ENCODE data around the gene TRIM60.
"Not testable (repeated sequence)": the region's sequence is repeated elsewhere in the genome, so short reads cannot be mapped to it uniquely, and the experiment has no call there.

The TRIM60 gene

DNA sequence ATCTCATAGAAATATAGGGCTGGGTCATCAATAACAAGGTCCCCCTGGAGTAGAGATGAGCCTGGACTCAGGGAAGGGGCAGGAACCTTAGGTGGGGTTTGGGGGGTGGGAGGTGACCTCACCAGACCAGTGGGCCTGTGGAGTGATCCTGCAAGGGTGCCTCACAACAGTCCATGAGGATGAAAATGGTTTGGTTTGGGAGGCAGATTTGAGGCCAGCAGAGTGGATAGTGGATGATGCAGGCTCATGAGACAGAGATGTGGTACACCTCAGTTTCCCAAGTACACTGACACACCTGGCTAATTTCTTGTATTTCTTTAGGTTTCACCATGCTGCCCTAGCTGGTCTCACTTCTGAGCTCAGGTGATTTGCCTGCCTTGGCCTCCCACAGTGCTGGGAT is 18.1 kb upstream of the TRIM60 start:
- H3K4me1 Mint-ChIP-seq: peaks cover 10% of the 10 kb centered on the region
- H3K27me3 Mint-ChIP-seq: peaks cover 5% of the 10 kb centered on the region
- H3K4me3 Mint-ChIP-seq: no peak overlapping the region
- no peak overlapping the region for H3K27ac Mint-ChIP-seq
- no peaks in the 10 kb centered on the region for H3K9me3 Mint-ChIP-seq
- DNase-seq (no peak), ATAC-seq (no peak)
- H3K36me3 Mint-ChIP-seq (ENCODE audit: low read depth): no peaks in the 10 kb centered on the region

DNA sequence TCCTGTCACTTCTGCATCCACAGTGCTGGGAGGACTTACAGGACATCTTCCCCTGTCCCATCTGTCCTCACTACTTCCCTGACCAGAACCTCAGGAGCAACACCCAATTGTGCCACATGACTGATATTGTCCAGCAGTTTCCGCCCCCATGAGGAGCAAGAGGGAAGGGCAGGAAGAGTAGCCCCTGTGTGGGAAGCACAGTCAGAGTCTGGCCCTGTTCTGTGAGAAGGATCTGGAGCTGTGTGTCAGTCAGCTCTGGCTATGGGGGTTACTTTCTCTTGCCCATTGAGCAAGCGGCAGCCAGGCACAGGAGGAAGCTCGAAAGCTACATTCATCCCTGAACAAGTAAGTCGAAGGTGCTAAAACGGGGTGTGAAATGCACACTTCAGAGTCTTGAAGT is 14.8 kb upstream of the TRIM60 start:
- Mint-ChIP-seq H3K4me1 (no peaks in the 10 kb centered on the region), H3K27ac (no peak overlapping the region), H3K27me3 (no peaks in the 10 kb centered on the region), H3K36me3 (ENCODE audit: low read depth) (no peaks in the 10 kb centered on the region), H3K9me3 (no peaks in the 10 kb centered on the region), H3K4me3 (no peak overlapping the region)
- no peak for DNase-seq
- ATAC-seq: peak; percentile 36

DNA sequence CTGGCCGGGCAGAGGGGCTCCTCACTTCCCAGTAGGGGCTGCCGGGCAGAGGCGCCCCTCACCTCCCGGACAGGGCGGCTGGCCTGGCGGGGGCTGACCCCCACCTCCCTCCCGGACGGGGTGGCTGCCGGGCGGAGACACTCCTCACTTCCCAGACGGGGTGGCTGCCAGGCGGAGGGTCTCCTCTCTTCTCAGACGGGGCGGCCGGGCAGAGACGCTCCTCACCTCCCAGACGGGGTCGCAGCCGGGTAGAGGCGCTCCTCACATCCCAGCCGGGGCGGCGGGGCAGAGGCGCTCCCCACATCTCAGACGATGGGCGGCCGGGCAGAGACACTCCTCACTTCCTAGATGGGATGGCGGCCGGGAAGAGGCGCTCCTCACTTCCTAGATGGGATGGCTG is 11.8 kb upstream of the TRIM60 start:
- not testable (repeated sequence) for H3K27me3 Mint-ChIP-seq; H3K4me3 Mint-ChIP-seq; DNase-seq; H3K27ac Mint-ChIP-seq; H3K9me3 Mint-ChIP-seq; H3K4me1 Mint-ChIP-seq; ATAC-seq; H3K36me3 Mint-ChIP-seq (ENCODE audit: low read depth)

DNA sequence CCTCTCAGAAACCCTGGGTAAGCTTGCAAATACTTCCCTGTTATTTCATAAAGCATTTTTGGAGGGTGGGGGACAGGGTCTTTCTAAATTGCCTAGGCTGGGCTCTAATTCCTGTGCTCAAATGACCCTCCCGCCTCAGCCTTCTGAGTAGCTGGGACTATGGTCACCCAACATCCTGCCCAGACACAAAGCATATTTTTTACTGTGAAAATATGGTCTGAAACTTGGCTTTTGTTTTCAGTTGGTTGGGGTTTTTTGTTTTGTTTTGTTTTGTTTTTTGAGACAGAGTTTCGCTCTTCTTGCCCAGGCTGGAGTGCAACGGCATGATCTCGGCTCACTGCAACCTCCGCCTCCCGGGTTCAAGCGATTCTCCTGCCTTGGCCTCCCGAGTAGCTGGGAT is 6.0 kb upstream of the TRIM60 start:
- H3K4me1 Mint-ChIP-seq; ATAC-seq; DNase-seq; H3K36me3 Mint-ChIP-seq (ENCODE audit: low read depth); H3K27ac Mint-ChIP-seq; H3K4me3 Mint-ChIP-seq; H3K9me3 Mint-ChIP-seq; H3K27me3 Mint-ChIP-seq: not testable (repeated sequence)

DNA sequence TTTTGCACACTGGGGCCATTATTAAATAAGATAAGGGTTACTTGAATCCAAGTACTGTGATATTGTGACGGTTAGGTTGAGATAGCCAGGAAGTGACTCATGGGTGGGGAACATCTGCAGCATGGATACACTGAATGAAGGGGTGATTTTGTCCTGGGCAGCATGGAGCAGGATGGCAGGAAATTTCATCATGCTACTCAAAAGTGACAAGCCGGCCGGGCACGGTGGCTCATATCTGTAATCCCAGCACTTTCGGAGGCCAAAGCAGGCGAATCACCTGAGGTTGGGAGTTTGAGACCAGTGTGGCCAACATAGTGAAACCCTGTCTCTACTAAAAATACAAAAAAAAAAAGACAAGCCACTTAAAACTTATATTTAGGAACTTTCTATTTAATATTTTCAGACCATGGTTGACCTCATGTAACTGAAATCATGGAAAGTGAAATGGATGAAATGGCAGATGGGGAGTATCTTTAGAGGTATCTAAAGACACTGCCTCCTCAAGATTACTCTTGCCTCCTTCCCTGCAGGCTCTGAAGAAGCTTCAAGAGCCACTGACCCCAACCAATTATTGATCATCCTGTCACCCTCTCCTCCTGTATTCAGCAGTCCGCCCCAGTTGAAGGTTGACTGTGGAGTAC is 3.9 kb upstream of the TRIM60 start:
- Mint-ChIP-seq H3K4me3 (no peak overlapping the region), H3K27ac (no peak overlapping the region), H3K27me3 (no peaks in the 10 kb centered on the region), H3K9me3 (no peaks in the 10 kb centered on the region), H3K4me1 (no peaks in the 10 kb centered on the region), H3K36me3 (ENCODE audit: low read depth) (no peaks in the 10 kb centered on the region)
- ATAC-seq (no peak), DNase-seq (no peak)

DNA sequence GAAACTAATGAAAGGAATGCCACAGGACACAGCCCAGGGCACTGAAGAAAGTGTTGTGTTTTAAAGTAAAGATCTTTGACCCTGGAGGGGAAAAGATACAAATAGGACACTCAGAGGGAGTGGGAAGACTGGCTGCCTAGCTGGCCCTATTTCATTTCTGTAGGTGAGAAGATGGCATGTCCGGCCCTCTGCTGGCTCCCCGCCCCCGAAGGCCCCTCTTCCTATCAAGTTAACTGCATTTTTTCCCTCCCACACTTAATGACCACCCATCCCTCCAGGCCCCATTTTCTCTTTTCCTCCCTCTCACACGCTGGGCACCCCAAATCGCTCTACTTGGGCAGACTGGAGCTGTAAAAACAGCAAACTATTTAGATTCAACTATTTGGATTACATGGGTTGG is 16.4 kb downstream of the TRIM60 start:
- no peak overlapping the region for H3K27ac Mint-ChIP-seq
- DNase-seq: no peak
- H3K4me1 Mint-ChIP-seq: no peaks in the 10 kb centered on the region
- no peaks in the 10 kb centered on the region for H3K9me3 Mint-ChIP-seq
- H3K27me3 Mint-ChIP-seq: no peaks in the 10 kb centered on the region
- ATAC-seq: no peak
- no peaks in the 10 kb centered on the region for H3K36me3 Mint-ChIP-seq (ENCODE audit: low read depth)
- H3K4me3 Mint-ChIP-seq: no peak overlapping the region

DNA sequence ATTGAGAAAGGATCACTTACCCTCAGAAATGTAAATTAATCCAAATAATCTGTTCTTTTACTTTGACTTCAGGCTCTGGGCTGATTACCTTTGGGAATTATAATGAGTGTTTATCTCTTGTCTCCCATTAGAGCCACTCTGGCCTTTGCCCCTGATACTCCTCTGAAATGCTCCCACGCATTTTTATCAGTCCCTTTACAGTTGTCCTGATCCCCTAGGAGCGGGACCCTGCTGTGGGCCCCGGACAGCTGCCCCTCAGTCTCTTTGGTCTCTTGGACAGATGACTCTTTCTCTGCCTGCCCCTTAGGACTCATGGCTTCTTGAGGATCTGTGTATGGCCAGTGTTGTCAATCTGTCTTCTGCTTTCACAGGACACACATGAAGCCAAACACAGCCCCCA is 20.8 kb downstream of the TRIM60 start:
- no peak overlapping the region for H3K4me3 Mint-ChIP-seq
- no peak for ATAC-seq
- H3K27ac Mint-ChIP-seq: no peak overlapping the region
- H3K27me3 Mint-ChIP-seq: peaks cover 2% of the 10 kb centered on the region
- H3K9me3 Mint-ChIP-seq: no peaks in the 10 kb centered on the region
- H3K36me3 Mint-ChIP-seq (ENCODE audit: low read depth): no peaks in the 10 kb centered on the region
- H3K4me1 Mint-ChIP-seq: no peaks in the 10 kb centered on the region
- no peak for DNase-seq

DNA sequence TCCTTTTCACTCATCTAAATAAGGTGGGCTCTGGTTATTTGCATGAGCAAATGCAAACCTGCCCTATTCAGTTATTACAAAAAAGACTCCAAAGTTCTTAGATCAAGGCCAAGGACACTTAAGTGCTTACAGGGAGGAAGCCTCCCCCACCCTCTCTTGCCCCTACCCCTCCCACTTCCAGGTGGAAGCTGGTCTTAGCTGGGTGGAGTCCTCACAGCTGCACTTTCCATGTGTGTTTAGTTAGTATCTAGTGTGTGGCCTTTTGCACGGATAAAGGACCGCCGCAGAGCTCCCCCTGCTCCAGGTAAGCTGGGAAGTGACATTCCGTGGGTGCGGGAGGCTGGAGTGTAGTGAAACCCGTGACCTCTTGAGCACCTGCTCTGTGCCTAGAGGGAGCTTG is 21.8 kb downstream of the TRIM60 start, which contains the start of gene TRIM75:
Gene TRIM75, plus strand, starts transcription at position 222 of the 400 bp plus-strand sequence. CDS start 5,282 bp downstream, outside the sequence.
- Mint-ChIP-seq H3K9me3 (no peaks in the 10 kb centered on the region), H3K4me1 (no peaks in the 10 kb centered on the region), H3K27ac (no peak within 1 kb of the TSS), H3K4me3 (no peak within 1 kb of the TSS), H3K27me3 (peaks cover 2% of the 10 kb centered on the region), H3K36me3 (ENCODE audit: low read depth) (no peaks in the 10 kb centered on the region)
- ATAC-seq: no peak
- no peak for DNase-seq

DNA sequence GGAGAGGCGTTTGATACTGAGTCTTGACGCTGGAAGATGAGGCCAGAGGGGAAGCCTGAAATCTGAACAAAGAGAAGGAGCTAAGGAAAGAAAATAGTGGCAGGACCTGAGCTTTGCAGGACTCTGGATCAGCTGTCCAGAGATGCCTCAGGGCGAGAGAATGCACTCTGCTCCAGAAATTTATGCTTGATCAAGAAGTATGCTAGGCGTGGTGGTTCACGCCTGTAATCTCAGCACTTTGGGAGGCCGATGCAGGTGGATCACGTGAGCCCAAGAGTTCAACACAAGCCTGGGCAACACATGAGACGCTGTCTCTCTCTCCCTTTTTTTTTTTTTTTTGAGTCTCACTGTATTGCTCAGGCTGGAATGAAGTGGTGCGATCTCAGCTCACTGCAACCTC is 23.8 kb downstream of the TRIM60 start:
- H3K27ac Mint-ChIP-seq: no peak overlapping the region
- ATAC-seq (no peak), DNase-seq (no peak)
- H3K27me3 Mint-ChIP-seq: peaks cover 2% of the 10 kb centered on the region
- no peaks in the 10 kb centered on the region for H3K9me3 Mint-ChIP-seq
- H3K4me3 Mint-ChIP-seq: no peak overlapping the region
- H3K36me3 Mint-ChIP-seq (ENCODE audit: low read depth): no peaks in the 10 kb centered on the region
- H3K4me1 Mint-ChIP-seq: no peaks in the 10 kb centered on the region

DNA sequence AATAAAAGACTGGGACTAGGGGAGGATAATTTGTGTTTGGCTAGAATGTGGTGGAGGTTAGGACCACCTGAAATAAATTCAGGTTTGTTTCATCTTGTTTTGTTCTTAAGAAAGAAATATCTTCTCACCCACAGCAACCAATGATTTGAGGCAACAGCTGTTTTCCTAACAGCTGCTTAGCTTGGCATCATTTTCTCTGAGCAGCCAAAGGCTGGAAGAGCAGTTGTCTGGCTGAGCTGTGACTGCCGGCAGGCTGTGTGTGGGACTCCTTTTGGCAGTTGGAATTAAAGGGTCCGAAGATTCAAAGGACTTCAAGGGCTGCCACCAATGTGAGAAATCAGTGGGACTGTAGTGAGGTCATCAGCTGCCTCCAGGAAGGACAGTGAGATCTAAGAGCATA is 26.9 kb downstream of the TRIM60 start:
- H3K27ac Mint-ChIP-seq: no peak overlapping the region
- H3K36me3 Mint-ChIP-seq (ENCODE audit: low read depth): no peaks in the 10 kb centered on the region
- no peaks in the 10 kb centered on the region for H3K9me3 Mint-ChIP-seq
- H3K4me1 Mint-ChIP-seq: no peaks in the 10 kb centered on the region
- no peak overlapping the region for H3K4me3 Mint-ChIP-seq
- H3K27me3 Mint-ChIP-seq: peaks cover 2% of the 10 kb centered on the region
- peak; percentile 24 for ATAC-seq
- no peak for DNase-seq

DNA sequence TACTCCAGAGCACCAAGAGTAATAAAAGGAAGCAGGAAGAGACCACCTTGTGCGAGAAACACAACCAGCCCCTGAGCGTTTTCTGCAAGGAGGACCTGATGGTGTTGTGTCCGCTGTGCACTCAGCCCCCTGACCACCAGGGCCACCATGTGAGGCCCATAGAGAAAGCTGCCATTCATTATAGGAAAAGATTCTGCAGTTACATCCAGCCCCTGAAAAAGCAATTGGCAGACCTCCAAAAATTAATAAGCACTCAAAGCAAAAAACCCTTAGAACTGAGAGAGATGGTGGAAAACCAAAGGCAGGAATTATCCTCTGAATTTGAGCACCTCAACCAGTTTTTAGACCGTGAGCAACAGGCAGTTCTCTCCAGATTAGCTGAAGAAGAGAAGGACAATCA is 27.6 kb downstream of the TRIM60 start:
- H3K9me3 Mint-ChIP-seq: no peaks in the 10 kb centered on the region
- ATAC-seq (no peak), DNase-seq (no peak)
- no peaks in the 10 kb centered on the region for H3K4me1 Mint-ChIP-seq
- H3K4me3 Mint-ChIP-seq: no peak overlapping the region
- H3K27ac Mint-ChIP-seq: no peak overlapping the region
- H3K27me3 Mint-ChIP-seq: no peaks in the 10 kb centered on the region
- no peaks in the 10 kb centered on the region for H3K36me3 Mint-ChIP-seq (ENCODE audit: low read depth)

DNA sequence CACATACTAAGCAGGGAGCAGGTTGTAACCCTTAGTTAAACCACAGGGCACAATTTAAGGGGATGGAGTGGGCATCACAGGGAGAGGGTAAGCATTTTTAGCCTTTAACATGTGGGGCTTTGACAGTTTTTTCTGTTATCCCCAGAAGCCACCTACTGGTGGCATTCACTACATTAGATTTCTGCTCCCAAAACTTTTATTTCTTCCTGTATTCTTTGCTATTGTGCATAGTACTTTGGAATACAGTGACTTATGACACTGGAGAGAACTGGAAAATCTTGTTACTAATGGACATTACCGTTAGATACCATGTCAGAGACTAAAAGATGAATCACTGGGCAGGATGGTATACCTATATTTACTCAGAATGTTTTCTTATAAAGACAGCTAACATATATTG is 29.1 kb downstream of the TRIM60 start:
- Mint-ChIP-seq H3K36me3 (ENCODE audit: low read depth) (peaks cover 2% of the 10 kb centered on the region), H3K9me3 (no peaks in the 10 kb centered on the region), H3K4me1 (no peaks in the 10 kb centered on the region), H3K27ac (no peak overlapping the region), H3K27me3 (no peaks in the 10 kb centered on the region), H3K4me3 (no peak overlapping the region)
- ATAC-seq (no peak), DNase-seq (no peak)

DNA sequence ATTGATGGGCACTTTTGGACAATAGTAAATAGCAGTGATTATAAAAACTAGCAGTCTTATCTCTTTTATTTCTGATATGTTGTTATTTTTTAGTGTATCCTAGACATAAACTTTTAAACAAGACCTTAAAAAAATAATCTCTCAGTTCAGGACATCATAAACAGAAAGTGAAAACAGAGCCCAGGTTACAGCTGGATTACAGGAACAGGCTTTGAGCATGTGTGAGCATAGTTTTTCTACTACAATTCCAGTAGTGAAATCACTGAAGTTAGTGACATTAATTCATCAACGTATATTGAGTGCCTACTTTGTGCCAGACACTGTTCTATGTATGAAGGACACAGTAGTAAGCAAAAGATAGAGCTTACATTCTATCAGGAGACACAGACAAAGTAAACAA is 38.8 kb downstream of the TRIM60 start:
- Mint-ChIP-seq H3K27ac (no peak overlapping the region), H3K36me3 (ENCODE audit: low read depth) (peaks cover 3% of the 10 kb centered on the region), H3K4me3 (no peak overlapping the region), H3K4me1 (no peaks in the 10 kb centered on the region), H3K9me3 (no peaks in the 10 kb centered on the region), H3K27me3 (no peaks in the 10 kb centered on the region)
- ATAC-seq (no peak), DNase-seq (no peak)

DNA sequence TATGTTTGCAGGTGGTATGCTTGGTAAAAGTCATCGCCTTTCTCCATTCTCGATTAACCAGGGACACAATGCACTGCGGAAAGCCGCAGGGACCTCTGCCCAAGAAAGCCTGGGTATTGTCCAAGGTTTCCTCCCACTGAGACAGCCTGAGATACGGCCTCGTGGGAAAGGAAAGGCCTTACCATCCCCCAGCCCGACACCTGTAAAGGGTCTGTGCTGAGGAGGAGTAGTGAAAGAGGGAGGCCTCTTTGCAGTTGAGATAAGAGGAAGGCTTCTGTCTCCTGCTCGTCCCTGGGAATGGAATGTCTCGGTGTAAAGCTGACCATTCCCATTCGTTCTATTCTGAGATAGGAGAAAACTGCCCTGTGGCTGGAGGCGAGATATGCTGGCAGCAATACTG is 41.5 kb downstream of the TRIM60 start:
- H3K27me3 Mint-ChIP-seq, DNase-seq, H3K27ac Mint-ChIP-seq, ATAC-seq, H3K4me3 Mint-ChIP-seq, H3K9me3 Mint-ChIP-seq, H3K4me1 Mint-ChIP-seq: not testable (repeated sequence)
- H3K36me3 Mint-ChIP-seq (ENCODE audit: low read depth): peaks cover 16% of the 10 kb centered on the region

DNA sequence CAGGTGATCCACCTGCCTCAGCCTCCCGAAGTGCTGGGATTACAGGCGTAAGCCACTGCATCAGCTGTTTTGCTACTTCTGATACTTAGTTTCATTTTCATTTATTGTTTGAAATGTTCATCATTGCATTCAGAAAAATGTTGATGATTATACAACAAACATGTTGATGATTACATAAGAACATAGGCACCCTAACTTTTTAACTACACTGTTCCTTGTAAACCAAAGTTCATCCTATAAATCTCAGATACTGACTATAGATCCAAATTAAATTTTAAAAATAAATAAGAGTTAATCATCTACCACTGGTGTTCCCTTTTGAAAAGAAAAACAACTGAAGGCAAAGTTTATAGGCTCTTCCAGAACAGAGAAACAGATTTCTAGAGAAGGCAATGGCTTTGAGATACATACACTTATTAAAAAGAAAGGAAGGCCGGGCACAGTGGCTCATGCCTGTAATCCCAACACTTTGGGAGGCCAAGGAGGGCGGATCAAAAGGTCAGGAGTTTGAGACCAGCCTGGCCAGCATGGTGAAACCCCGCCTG is 45.3 kb downstream of the TRIM60 start:
- no peak for DNase-seq
- Mint-ChIP-seq H3K4me1 (no peaks in the 10 kb centered on the region), H3K4me3 (no peak overlapping the region), H3K27me3 (no peaks in the 10 kb centered on the region), H3K27ac (no peak overlapping the region), H3K36me3 (ENCODE audit: low read depth) (peaks cover 28% of the 10 kb centered on the region), H3K9me3 (no peaks in the 10 kb centered on the region)
- no peak for ATAC-seq

DNA sequence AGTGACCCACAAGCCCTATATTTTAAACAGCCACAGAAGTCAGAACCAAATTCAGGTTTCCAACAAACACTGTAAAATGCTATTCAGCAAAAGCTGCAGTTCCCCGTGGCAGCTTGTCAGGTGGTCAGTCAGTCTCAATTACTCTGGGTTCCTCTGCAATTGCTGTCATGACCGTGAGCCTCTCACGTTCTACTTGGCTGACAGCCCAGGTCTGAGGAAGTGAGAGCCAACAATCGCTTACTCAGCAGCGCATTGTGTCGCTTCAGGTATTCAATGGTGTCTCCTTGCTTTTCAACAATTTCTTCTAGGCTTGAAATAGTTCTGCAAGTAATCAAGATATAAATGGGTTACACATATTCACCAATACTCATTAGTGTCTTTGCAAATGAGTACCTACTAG is 47.7 kb downstream of the TRIM60 start:
- H3K4me1 Mint-ChIP-seq: no peaks in the 10 kb centered on the region
- no peak for ATAC-seq
- peaks cover 25% of the 10 kb centered on the region for H3K36me3 Mint-ChIP-seq (ENCODE audit: low read depth)
- H3K27ac Mint-ChIP-seq: no peak overlapping the region
- H3K4me3 Mint-ChIP-seq: no peak overlapping the region
- no peaks in the 10 kb centered on the region for H3K27me3 Mint-ChIP-seq
- H3K9me3 Mint-ChIP-seq: no peaks in the 10 kb centered on the region
- DNase-seq: no peak
